Brain pericyte (primary cell): ENCODE results near the gene VSIG2.

Experiments
- DNase-seq: peaks from one replicate; pipeline ENCODE4 v3.0.0-alpha.2; 2012; ENCODE audit warnings: low read depth, low spot score

The VSIG2 gene

DNA sequence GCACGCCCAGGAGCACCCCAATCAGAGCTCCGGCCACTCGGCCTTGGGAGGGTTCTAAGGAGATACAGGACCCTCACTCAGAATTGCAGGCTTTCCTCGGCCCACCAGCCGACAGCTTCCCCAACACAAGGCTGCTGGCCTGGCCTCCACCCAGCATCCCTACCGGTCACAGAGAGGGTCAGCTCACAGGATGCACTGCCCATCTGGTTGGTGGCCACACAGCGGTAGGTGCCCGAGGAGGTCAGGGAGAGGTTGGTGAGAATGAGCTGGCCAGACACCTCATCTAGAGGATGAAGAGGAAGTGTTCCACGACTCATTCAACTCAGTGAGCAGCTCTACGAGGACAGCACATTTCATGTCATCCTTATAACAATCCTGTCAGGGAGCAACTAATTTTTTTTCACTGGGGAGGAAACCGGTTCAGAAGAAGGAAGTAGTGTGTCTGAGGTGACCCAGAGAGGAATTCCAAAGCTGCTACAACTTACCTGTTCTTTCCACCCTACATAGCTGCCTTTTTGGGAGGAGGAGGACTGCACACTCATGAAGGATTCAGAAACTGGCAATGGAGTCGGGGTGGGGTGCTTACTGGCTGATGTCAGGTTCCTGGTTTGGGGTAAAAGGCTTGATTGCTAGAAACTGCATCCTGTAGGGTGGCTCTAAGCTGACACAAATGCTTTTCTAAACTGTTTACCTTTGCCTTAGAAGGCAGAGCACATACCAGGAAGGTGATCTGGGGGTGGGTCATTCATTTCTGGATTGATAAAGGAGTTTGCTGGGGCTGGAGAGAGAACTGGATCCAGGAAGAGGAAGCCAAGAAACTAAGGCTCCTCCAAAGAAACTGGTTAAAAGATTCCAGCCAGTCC lies 3.3 kb downstream of the VSIG2 start:
- no peak for DNase-seq

DNA sequence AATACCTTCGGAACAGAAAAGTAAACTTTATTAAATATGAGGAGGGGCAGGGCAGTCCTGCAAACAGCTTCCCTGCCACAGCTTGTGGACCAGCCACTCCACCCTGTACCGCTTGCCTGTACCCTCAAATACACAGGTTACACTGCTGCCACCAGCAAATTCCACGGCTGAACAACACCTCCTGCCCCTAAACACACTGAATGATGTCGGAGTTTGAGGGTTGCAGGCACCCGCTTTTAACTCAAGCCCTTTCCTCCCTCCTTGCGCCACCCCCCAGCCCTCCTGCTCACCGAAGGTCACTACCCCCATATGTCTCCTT lies 4.0 kb downstream of the VSIG2 start:
- DNase-seq: no peak

DNA sequence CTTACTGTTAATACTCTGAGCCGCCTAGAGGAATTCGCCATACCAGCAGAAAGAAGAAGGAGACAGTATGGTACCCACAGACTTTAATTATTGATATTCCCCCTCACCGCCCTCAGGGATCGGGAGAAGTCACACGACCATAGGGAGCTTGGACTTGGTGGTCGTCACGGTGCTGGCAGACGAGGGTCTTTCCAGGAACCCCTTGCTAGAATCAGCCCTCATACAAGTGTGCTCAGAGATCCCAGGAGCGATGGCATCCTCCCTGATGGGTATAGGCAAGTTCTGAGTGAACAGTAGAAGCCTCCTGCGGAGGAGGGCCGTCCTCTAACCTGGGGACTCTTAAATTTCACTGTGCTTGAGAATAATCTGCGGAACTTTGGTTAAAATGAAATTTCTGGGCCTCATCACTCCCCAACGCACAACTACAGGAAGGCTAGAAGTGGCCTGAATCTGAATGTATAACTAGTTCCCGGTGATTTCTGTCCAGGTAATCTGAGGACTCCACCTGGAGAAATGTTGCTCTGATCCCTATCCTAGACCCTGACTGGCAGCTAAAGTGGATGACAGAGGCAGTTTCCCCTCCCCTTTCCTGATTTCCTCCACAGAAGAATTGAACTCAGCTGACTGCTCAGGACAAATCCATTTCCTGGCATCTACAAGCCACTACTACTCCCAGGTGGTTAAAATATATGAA lies 4.5 kb downstream of the VSIG2 start:
- no peak for DNase-seq

DNA sequence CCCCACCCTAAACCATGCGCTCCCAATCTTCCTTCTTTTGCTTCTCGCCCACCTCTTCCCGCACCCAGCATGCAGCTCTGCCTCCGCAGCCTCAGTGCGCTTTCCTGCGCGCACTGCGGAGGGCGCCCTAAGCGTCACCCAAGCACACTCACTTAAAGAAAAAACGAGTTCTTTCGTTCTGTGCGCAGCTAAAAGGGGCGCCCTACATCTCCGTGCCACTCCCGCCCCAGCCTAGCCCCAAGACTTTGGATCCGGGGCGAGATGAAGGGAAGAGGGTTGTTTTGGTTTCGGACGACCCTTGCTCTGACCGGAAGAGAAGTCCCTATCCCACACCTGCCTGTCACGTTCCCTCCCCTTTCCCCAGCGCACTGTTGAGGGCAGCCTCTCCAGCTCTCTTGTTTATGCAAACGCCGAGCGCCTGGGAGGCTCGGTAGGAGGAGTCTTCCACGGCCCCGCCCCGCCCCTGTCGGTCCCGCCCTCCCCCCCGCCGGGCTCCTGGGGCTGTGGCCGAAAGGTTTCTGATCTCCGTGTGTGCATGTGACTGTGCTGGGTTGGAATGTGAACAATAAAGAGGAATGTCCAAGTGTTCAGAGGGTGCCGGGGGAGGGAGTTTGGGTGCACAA lies 5.3 kb downstream of the VSIG2 start:
- no peak for DNase-seq

DNA sequence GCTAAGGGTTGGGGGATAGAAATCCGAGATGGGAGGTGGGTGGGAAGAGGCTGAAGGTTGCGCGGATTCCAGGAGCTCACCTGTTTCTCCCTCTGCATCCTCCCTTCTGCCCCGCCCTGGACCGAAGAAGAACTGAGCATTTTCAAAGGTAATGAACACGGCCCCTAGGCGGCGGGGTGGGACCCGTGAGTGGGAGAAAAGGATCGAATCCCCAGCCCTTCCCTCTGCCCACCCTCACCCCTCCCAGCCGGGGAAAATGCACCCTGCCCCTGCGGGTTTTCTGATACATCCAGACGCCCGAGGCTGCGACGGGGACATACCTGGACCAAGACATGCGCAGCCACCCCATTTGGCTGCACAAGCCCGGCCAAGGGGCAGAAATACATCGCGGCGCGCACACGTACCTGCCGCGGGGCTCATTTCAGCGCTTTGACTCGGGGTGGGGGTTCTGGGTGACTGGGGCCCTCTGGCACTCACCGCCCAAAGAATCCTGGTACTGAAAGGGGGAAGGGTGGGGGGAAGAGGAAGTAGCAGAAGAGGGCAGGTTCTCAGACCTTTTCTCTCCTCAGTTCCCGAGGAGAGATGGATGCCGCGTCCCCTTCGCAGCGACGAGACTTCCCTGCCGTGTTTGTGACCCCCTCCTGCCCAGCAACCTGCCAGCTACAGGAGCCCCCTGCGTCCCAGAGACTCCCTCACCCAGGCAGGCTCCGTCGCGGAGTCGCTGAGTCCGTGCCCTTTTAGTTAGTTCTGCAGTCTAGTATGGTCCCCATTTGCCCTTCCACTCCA lies 6.0 kb downstream of the VSIG2 start:
- DNase-seq: no peak

DNA sequence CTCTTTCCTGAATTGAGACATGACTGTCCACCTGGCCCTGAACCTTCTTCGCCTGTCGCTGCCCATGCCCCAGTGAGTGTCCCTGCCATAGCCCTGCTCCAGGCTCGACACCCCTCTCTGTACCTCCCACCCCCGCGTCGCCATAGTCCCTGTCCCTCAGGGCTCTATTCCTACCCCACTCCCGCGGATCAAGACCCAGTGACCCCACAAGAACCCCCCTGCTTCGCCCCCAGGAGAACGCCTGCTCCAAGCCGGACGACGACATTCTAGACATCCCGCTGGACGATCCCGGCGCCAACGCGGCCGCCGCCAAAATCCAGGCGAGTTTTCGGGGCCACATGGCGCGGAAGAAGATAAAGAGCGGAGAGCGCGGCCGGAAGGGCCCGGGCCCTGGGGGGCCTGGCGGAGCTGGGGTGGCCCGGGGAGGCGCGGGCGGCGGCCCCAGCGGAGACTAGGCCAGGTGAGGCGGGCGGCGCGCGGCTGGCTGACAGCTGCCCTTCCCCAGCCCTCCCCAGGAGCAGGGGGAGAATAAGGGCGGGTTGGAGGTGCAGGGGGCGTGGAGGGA lies 6.7 kb downstream of the VSIG2 start:
- DNase-seq: no peak

DNA sequence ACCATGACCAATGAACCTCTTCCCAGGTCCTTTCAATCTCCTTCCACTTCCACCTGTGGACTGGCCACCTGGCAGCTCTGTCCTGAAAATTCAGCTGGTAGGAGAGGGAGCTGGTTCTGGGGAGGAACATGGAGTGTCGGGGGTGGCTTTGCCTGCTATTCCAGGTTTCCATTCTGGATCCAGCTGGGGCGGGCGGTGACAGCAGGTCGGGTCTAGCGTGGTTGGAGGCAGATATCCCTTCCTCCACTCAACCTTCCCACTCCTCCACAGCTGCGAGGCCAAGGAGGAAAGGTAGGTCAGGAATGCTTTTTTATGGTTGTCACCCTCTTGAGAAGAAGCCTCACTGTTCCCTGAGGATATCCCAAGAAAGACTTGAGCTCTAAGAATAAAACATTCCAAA lies 9.0 kb downstream of the VSIG2 start:
- no peak for DNase-seq

DNA sequence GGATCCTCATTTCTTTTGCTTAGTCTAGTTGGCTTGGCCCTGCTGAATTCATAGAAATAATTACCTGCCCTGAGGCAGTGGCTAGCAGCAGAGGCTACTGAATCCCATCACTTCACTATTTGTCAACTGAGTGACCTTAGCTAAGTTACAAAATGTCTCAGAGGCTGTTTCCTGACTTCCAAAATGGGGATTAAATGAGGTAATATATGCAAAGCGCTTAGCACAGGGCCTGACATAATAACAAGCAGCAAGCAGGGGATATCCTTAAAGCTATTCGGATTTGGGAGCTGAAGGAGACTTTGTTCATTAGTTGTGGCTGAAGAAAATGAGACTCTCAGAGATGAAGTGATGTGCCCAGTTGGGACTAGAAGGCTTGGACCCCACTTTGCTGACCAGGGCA lies 9.5 kb downstream of the VSIG2 start:
- no peak for DNase-seq

DNA sequence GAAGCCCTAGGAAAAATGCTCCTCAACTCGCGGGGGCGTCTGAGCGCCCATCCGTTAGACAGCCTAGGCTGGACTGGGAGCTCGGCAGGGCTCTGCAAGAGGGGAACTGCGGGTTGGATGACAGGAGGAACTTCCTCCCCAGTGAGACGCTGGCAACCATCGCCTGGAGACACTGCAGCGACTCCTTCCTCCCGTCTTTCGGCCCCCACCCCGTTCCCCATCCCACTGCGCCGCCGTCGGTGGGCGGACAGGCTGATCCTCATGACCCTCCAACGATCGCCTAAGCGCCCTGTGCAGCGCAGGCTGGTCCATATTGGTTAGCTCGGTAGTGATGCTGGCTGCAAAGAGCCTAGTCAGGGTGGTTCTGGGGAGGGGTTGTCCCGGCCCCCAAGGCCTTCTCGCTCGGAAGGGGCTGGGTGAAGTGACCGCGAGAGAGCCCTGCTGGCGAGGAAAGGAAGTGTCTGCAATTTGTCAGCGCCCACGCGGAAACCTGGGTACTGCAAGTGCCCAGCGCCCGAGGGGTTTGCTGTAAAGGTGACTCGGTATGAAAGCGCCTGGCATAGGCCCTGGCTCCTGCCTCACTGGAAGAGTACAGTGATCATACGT lies 11.7 kb downstream of the VSIG2 start:
- no peak for DNase-seq

DNA sequence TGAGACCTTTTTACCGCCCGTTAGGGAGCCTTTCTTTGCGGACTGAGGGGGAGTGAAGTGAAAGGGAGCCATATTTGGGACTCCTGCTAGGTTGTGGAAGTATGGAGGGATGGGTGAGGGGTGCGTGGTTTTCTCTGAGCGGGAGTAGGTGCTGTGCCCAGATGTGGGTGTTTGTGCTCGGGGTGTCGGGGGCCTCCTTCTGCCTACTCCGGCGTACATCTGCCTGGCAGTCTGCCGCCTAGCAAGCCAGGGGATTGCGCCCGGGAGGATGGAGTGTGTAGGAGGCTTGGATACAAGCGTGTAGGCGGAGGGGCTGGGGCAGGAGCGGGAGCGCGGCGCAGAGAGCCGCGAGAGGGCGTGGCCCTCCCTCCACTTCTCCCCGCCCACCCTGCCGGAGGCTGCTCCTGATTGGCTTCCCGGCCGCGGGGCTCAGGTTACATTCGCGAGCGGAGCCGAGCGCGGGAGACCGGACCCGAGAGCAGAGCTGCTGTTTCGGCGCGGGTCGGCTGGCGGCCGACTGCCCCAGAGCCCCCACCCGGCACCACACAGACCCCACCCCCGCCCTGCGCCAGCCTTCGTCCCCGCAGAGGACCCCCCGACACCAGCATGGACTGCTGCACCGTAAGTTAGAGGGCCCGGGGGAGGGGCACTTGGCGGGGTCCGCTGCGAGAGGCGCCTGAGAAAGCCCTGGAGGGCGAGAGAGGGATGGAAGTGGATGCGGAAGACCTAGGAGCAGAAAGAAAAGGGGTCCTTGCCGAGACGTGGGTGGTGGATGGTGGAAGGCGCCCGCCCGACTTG lies 12.4 kb downstream of the VSIG2 start, which contains the start of gene NRGN:
NRGN (plus strand) TSS at position 464 of the 798 bp plus-strand sequence; CDS start at position 607, 143 bp downstream.
- peak; percentile 61 for DNase-seq

DNA sequence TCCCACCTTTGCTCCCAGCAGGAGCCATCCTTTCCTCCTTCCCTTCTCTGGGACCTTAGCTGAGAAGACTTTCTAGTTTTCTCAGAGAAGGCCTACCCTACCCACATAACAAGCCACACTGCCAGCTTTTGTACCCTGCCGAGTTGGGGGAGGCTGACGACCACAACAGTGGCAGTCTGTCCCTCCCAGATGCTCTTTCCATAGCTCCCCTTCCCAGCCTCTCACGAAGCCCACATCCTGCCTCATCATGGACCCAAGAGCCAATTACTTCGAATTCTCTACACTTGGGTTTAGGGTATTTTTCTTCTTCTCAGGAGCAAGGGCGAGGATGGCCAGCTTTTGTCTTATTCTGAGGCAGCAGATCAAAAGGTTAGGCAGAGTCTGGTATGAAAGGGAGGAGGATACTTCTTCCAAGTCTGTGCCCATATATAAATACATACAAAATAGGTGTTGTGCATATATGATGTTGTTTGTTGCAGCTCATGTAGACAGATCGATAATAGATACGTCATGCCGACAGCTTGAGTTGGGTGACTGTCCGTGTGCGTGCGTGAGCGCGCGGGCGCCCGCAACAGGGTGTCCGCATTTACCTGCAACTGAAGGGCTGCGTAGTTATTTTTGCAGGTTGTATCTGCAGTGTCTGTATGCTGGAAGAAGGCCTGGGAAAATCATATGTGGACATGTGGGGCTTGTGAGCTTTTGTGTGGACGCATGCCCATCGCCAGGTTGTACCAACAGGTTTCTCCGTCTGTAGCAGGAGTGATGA lies 13.2 kb downstream of the VSIG2 start:
- no peak for DNase-seq

DNA sequence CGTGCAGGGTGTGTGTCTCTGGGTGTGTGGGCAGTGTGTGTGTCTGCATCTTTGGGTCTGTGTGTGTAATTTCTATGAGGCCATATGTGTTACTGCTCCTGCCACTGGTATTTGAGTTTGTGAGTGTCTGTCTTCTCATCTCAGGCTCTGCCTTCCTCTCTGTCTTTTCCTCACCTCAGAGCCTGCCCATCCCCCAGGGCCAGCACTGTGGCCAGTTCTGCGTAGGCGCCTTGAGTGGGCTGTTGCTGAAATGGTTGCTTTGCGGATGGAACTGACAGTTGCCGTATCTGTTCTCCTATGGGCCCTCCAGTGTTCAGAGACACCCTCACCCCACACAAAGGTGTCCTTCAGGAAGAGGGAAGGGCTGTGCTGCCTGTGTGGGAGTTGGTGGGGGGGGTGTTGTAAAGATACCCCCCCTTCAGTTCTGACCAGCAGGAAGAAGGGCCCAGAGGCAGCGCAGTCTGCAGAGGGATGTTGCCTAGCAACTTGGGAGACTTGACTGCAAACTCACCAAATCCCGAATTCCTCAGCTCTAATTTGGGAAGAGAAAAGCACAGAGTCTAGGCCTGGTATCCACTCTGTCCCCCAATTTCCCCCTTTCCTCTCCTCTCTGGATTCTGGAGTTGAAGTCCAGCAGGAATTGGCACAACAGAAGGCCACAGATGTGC lies 14.3 kb downstream of the VSIG2 start:
- DNase-seq: no peak

DNA sequence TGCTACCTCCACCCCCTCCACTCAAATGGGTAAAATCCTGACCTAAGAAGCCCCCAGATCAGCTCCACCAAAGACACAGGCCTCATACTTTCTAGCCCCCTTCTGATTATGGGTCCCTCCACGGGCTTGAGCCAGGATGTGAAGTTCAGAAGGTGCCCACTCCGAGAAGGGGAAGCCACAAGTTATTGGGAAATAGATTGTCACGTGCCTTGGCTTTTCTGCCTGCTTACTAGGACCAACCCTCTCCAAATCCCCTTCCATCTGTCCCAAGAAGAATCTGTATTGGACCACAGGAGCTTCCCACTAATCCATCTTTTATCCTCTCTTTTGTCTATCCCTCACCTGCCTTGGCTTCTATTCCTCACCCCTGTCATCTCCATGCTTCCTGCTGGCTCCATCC lies 15.3 kb downstream of the VSIG2 start:
- no peak for DNase-seq

DNA sequence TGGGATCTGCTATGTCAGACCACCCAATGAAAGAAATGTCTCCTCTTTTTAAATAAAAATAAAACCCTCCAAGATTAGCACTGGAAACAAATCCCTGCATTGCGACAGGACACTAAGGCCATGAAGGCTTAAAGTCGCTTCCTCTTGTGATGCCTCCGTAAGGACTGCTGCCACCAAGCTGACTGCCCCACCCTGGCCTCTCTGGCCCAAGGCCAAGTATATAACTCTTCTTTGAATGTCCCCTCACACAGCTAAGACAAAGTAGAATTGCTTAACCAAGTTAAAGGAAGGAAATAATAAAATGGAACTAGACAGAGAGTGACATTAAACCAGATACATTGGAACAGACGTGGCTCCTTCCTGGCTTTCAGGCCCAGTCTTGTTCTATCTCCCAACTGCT lies 19.8 kb downstream of the VSIG2 start:
- DNase-seq: no peak

DNA sequence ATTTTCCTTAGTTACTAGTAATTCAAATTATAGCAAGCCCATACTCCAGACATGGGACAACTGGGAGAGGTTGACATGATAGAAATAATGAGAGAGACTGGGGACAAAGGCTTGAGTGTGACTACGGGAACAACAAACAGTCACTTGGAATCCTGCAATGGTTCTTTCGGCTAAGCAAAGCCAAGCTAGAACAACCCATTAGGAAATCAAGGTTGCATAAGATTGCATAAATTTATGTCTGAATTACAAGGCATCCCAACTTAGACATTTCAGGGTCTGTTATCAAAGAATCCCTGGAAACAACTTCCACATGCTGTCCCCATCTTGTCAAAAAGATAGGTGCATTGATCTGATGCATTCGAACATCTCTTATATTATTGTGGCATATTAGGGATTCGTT lies 22.5 kb downstream of the VSIG2 start:
- DNase-seq: no peak

DNA sequence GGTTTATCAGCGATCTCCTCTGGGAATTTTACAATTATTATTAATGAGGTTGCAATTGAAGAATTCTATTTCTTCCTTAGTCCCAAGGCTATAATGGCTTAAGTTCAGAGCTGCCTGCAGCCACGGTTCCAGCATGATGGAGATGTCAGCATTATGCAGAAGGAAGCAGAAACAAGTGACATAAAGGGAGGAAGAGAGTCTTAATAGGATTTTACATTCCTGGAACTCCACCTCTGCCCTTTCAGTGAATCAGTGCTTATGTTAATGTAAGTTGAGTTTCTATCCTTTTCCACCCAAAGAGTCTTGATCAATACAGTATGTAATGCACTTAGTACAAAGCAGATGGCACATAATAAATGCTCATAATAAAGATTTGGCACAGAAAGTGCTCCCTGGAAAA lies 23.9 kb downstream of the VSIG2 start:
- DNase-seq: no peak

DNA sequence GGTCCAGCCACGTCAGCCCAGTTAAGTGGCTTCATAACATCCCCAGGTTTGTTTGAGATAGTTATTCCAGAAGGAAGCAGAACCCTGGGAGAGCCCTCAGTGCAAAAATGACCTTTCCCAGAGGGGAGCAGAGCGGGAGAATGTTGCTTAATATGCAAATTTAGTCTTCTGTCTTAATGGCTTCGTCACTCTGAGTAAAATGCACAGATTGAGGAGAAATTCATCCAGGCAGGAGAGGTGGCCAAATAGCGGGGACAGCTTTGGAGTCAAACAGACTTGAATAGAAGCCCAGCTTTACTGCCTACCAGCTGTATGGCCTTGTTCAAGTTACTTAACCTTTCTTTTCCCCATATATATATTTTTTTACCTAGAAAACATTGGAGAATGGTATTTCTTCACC lies 24.6 kb downstream of the VSIG2 start:
- DNase-seq: no peak

DNA sequence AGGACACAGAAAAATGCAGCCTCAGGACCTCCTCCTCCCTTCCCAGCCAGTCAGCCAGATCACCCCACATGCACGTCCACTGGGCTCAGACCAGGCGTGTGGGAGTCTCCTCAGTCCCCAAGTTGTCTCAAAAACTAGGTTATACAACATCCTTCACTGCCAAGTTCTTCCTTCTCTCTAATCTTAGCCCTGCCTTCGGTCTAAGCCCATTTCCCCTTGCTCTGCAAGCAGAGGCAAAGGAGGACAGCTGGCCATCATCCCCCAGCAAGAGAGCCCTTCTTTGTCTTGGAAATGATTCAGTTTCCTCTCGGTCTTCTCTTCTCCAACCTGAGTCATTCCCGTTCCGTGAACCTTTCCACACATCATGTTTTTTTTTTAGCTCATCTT lies 26.3 kb downstream of the VSIG2 start:
- no peak for DNase-seq
